GM21367 (cell line): ENCODE measurements around the gene ABCE1.

ENCODE experiments used
- ATAC-seq: cut with Tn5 transposase; IDR thresholded peaks from one replicate; pipeline ENCODE4 v1.9.1; 2021; ENCODE audit not compliant: unreplicated experiment

Gene ABCE1

DNA sequence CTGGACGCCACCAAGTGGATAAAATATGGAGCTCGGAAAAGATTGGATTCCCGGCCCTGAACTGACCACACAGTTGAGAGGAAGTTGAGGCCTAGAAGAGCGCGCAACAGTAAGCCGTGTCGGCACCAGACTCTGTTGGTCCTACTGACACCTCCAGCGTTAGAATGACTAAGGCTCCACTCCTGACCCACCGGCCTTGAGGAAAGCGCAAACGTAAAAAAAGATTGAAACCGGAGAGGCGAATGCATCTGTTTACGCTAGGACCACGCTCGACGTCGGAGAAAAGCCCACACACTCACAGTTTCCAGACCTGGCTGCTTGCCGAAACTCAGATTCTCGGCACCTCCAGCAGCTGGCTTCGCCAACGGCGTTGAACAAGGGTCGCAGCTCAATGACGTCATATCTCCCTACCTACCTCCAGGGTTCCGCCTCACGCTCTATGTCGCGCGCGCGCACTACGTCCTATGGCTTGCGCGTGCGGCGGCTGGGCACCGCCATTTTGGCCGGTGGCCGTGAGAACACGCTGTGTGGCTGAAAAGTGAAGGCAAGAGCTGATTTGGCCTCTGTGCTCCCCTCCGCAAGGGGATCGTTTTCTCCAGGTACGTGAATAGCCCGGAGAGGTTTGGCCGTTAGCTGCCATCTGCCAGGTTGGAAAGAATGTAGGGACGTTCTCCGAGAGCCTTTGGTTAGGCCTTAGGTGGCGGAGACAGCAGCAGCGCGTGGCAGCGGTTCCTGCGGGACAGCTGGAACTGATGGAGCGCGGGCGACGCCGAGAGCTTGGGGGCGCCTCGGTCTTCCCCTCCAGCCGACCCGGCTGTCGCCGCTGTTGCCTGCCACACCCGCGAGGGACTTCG, at the start of gene ABCE1, which contains the start of gene ANAPC10:
TSS of gene ABCE1 (plus strand) at position 491 of the 854 bp plus-strand sequence. CDS start 6,102 bp downstream, outside the sequence.
TSS of gene ANAPC10 (minus strand) at position 376 of the 854 bp plus-strand sequence. CDS start 2,097 bp downstream, outside the sequence.
- ATAC-seq: peak; percentile 79

DNA sequence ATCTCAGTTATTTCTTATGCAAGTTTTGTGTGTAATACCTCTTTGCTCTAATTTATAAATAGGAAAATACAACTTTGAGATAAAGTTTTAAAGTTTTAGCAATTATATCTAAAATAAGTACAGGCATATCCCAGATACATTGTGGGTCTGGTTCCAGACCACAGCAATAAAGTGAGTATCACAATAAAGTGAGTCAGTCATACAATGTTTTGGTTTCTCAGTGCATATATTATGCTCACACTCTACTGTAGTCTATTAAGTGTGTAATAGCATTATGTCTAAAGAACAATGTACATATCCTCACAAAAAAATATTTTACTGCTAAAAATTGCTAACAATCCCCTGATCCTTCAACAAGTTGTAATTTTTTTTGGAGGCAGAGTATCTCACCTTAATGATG, 49.3 kb upstream of the ABCE1 start:
- no peak for ATAC-seq

DNA sequence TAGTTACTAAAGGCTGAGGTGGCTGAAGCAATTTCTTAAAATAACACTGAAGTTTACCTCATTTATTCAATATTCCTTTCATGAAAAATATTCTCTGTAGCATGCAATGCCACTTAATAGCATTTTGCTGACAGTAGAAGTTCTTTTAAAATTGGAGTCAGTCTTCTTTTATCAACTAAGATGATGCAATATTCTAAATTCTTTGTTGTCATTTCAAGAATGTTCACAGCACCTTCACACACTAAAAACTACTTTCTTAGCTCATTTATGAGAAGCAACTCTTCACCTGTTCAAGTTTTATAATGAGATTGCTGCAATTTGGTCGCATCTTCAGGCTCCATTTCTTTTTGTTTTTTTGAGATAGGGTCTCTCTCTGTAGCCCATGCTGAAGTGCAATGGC, 48.9 kb upstream of the ABCE1 start:
- no peak for ATAC-seq

DNA sequence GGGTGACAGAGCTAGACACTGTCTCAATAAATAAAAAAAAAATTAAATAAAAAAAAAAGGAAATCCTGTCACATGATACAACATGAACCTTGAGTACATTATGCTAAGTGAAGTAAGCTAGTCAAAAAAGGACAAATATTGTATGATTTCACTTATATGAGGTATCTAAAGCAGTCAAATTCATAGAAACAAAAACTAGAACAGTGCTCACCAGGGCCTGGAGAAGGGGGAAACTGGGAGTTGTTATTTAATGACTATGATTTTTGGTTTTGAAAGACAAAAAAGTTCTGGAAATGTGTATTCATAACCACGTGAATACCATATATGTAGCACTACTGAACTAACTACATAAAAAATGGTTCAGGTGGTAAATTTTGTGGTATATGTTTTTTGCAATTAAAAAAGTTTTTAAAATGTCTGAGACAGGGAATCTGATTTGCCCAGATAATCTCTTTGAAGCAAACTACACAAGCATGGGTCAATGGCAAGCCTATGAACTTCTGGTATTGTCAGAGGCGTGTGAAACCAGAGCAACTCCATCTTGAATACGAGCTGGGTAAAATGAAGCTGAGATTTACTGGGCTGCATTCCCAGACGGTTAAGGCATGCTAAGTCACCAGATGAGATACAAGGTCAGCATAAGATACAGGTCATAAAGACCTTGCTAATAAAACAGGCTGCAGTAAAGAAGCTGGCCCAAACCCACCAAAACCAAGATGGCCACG, 42.4 kb upstream of the ABCE1 start:
- ATAC-seq: no peak

DNA sequence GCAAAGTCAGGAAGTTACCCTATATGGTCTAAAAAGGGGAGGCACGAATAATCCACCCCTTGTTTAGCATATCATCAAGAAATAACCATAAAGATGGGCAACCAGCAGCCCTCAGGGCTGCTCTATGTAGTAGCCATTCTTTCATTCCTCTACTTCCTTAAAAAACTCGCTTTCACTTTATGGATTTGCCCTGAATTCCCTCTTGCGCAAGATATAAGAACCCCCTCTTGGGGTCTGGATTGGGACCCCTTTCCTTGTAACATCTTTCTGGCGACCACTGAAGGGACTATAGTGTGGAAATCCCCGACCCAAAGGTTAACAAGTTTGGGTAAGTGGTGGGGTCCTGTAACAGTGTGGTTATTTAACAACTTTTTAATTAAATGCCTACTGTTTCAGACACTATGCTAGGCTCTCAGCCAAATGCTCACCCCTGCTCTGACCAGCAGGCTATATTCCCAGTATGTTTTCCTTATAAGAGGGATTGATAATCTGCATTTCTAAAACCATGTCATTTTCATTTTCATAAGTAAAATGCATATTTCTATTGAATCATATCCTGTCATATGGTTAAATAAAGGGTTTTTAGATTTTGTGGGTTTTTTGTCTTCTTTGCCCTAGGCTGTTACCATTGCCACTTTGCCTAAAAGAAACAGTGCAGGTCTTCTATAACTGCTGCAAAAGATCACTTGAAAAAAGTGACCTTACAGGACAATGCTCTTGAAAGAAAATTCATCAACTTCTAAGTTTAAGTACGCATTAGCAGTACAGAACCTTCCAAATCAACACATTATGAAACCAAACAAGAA, 41.6 kb upstream of the ABCE1 start:
- ATAC-seq: no peak

DNA sequence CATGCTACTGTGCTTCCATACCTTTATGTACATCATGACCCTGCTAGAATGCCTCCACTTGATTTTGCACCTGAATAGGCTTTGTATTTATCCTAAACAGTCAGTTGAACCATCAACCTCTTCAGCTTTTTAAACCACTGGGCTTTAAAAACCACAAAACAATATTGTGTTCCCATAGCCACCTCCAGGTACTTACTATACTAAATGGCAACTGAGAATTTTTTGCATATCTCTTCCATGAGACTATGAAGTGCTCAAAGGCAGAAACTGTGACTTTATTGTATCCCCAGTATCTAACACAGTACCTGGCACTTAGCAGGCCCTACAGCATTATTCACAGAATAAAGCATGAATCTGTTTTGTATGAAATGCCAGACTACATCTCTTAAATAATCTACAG, 39.9 kb upstream of the ABCE1 start:
- no peak for ATAC-seq

DNA sequence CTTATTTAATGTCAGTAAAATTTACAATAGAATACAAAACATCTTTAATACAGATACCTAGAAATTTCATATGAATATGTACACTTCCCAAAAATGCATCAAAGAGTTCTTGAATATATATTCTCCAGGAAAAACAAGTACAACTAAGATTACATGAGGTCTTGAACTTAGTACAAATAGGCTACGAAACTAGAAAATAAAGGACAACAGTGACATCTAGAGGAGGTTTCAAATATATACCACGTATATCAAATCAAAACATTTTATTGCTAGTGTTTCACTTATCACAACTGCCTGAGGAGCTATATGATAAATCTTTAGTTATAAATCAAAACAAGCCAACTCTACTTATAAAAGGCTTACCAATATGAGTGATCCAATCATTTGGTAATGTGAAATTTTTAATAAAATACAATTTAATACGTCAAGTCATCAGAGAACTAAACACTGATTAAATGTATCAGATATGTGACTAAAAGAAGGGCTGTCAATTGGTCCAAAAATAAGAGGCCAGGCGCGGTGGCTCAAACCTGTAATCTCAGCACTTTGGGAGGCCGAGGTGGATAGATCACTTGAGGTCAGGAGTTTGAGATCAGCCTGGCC, 36.7 kb upstream of the ABCE1 start:
- peak; percentile 53 for ATAC-seq

DNA sequence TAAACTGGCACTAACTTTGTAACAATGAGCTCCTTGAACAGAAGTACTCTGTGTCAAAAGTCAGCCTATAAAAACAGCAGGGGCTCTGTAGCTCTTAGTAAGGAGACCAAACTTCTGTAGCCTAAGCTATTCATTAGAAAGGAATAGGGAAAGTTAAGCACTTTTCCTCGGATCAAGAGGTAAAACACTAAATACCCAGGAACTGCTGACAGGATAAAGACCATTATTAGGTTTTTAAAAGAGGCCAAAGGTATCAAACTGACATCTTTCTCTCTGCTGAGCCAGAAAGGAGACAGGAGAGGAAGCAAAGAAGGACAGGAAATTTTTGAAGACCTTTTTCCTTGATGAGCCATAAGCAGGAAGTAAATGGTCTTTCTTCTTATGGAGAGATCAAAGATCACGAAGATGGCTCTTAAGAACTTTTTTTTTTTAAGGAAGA, 32.0 kb upstream of the ABCE1 start:
- no peak for ATAC-seq

DNA sequence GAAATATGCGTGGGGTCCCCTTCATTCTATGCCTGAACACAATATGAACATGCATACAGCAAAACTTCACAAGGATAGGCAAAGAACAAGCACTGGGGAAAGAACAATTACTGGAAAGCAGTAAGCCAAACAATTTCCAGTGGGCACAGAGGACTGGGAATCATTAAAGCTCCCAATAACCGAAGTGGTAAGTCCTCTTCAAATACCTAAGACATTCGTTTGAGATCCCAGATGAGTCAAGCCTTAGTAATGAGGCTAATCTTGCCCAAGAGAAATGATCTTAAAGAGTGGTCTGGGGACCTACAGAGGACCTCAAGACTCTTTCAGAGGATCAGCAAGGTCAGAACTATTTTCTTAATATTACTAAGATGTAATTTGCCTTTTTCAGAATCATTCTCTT, 28.8 kb upstream of the ABCE1 start:
- no peak for ATAC-seq

DNA sequence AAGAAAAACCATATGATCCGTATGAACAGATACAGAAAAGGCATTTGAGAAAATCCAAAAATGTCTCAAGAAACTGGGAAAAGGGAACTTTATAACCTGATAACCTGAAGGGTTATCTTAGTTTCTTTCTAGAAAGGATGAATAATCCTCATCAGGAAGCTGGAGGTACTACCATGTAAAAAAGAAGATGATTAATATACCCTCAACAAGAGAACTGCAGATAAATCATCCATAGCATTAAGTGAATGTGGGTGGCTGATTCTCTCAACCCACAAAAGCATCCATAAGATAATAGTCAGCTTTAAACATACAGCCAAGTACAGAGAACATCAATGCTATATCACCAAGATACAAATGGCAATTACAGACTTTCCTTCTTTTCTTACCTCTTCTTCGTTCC, 26.6 kb upstream of the ABCE1 start:
- no peak for ATAC-seq

DNA sequence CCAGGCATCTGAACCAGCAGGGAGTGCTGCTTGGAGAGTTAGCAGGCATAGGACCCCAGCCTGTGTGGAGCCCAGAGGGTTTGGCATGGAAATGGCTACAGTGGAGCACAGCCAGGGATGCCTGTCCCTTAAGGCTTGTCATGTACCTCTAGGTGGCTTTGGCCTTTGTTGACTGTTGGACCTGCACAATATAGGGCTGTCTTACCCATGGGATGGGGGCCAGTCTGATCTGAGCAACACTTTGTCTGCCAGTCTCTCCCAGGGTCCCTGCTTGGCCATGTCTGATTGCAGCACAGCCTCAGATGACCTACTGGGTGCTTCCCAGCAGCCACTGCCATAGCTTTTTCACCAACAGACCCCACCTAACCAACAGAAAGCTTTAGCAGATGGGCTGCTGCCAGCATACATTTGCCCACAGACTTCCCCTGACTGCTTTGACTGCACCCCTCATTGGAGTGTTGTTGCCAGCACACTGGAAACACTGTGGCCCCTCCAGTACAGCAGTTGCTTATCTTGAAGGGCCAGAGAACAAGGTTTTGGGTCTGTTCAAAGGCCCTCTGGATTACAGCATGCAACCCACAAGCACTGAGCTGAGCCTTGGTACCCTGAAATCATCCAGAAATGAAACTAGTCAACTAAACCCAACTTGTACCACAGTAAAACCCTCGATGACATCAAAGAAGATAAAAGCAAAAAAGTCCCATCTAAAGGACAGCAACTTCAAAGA, 22.2 kb upstream of the ABCE1 start:
- ATAC-seq: no peak

DNA sequence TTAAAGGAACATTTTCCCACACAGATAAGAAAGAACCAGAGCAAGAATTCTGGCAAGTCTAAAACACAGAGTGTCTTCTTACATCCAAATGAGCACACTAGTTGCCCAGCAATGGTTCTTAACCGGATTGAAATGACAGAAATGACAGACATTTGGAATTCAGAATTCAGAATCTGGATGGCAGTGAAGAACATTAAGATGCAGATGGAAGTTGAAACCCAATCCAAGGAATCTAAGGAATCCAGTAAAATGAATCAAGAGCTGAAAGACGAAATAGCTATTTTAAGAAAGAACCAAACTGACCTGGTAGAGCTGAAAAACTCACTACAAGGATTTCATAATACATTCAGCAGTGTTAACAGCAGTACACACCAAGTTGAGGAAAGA, 21.6 kb upstream of the ABCE1 start:
- ATAC-seq: no peak

DNA sequence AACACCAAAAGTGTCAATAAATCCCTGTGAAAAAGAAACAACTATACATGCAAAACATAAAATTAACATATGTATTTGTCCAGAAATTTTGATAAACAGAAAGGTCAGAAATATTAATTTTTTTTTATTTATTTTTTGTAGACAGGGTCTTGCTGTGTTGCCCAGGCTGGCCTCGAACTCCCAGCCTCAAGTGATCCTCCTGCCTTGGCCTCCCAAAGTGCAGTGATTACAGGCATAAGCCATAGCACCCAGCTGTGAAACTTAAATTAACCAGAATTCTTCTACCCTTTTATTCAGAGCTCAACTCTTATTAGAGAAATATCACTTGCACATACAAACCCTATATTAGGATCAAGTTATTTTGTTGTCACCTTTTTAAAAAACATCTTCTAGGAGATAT, 16.4 kb upstream of the ABCE1 start:
- ATAC-seq: no peak

DNA sequence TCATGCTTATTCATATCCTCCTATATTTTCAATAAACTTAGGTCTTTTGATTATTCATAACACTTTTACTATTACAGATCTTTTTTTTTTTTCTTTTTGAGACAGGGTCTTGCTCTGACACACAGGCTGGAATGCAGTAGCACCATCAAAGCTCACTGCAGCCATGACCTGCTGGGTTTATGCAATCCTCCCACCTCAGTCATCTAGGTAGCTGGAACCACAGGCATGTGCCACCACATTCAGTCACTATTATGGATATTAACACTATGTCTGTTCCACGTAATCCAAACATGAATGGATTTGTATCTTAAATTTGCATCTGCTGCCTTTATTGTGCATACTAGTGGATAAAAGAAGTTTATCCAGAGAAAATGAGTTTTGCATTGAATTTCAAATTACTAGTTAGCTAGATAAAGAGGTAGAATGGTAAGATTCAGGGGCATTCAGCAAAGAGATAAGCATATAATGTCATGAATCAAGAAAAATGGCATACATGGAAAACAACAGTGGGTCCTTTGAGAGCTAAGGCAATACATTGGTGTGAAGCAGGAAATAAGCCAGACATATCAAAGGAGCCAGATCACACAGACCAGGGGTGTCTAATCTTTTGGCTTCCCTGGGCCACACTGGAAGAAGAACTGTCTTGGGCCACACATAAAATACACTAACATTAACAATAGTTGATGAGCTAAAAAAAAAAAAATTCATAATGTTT, 14.1 kb upstream of the ABCE1 start:
- no peak for ATAC-seq

DNA sequence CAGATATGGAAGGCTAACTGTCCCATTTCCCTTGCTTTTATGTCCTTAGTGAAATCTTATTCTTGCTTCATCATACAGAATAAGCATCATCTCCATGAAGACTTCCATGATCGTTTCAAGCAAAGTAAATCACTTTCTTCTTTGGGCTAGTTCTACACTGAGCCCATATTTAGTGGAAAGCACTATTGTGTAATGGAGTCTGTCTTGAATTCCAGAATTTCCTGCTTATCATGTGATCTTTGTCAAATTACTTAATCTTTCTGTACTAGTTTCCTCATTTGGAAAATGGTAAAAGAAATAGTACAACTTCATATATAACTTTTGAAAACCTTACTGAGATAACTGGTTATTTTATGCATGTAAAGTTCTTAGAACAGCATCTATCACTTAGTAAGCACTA, 7.7 kb upstream of the ABCE1 start:
- ATAC-seq: no peak

DNA sequence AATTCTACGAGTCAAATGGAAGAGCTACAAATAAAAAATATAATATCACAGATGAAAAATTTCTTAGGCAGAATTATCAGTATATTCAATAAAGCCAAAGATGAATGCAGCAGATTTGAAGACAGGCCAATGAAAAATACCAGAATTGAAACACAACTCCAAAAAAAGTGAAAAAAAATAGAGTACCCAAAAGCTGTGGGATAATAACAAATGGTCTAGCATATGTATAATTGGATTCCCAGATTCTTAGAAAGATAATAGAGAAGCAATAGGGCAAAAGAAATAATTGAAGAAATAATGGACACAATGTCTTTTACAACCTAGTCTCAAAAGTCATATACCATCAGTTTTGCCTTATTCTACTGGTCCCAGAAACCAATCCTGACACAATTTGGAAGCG, 4.5 kb upstream of the ABCE1 start:
- no peak for ATAC-seq

DNA sequence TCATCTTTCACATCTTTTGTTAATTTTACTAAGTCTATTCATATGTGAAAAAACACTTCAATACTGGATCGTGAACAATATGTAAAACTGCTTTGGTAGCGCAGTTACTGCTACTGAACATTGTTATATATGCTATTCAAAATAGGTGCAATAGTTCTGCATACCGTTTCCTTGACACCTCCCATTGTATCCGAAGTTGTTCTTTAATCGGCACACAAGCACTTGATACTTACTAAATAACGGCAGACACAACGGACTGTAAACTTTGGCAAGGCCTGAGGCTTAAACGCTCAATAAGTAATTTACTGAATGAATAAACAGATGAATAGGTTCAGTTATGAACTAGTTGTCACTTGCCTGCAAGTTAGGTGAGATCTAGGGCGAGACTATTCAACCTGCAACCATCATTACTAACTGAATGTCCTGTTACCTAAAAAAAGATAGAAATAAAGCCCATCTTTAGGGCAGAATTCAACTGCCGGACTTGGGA, 735 bp upstream of the ABCE1 start:
- ATAC-seq: peak; percentile 3

DNA sequence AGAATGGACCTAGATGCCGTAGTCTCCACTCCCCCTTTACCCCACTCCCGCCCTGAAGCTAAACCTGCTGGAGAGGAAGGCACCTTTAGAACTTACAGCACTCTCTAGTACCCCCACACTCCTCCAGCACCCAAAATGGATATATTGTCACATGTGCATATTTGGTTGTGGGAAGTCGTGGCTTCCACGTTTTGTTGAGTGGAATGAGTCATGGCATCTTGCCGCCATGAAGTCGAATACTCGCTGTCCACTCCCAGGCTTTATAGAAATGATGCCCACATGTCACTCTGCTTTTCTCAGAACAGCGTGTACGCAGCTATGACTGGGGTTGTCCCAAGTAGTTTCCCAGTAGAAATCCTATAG, 545 bp downstream of the ABCE1 start:
- peak; percentile 13 for ATAC-seq

DNA sequence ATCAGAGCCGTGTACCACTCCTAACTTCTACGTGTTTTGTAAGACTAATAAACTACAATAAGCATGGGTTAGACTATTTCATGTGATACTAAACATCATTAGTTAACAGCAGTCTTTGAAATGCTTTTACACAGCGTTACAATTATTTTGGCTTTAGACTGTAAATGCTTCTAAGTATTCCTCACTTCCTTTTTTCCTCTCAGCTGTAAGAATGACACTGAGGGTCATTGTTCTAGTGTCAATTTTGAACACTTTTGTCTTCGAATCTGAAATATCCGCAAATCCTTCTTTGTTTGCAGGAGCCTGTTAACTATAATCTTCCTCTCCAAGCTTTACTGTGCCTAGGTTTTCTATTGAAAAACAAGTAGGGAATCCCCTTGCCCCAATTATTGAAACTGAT, 1.5 kb downstream of the ABCE1 start:
- no peak for ATAC-seq

DNA sequence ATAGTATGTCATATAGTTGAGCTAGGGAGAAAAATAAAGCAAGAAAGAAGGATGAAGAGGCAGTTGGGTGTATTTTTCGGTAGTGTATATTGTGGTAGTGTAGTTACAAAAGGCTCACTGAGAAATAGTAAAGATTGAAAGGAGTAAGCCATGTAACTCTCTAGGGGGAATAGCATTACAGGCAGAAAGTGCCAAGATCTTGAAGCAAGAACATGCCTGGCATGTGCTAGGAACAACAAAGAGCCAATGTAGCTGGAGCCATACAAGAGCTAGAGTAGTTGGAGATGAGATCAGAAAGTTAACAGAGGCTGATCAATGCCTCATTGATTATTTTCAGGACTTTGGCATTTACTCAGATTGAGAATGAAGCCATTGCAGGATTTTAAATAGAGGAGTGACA, 3.0 kb downstream of the ABCE1 start:
- ATAC-seq: no peak
